Measurements from ENCODE around the gene CEP350.

Gene CEP350, protein sequence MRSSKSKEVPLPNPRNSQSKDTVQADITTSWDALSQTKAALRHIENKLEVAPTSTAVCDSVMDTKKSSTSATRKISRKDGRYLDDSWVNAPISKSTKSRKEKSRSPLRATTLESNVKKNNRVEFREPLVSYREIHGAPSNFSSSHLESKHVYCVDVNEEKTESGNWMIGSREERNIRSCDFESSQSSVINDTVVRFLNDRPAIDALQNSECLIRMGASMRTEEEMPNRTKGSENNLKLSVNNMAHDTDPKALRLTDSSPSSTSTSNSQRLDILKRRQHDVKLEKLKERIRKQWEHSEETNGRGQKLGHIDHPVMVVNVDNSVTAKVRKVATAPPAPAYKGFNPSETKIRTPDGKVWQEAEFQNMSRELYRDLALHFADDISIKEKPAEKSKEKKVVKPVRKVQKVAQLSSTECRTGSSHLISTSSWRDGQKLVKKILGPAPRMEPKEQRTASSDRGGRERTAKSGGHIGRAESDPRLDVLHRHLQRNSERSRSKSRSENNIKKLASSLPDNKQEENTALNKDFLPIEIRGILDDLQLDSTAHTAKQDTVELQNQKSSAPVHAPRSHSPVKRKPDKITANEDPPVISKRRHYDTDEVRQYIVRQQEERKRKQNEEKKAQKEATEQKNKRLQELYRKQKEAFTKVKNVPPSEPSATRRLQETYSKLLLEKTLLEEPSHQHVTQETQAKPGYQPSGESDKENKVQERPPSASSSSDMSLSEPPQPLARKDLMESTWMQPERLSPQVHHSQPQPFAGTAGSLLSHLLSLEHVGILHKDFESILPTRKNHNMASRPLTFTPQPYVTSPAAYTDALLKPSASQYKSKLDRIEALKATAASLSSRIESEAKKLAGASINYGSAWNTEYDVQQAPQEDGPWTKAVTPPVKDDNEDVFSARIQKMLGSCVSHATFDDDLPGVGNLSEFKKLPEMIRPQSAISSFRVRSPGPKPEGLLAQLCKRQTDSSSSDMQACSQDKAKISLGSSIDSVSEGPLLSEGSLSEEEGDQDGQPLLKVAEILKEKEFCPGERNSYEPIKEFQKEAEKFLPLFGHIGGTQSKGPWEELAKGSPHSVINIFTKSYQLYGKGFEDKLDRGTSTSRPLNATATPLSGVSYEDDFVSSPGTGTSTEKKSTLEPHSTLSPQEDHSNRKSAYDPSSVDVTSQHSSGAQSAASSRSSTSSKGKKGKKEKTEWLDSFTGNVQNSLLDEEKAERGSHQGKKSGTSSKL (N-terminal part only)

GRCh38 chr1:179954493-179955286 is at the start of gene CEP350:
TSS of gene CEP350 (plus strand) at chr1:179954810. CDS start at chr1:179986182, 31,372 bp downstream.
- no peaks in the 10 kb centered on the region for H3K9me3 Mint-ChIP-seq
- H3K4me1 Mint-ChIP-seq (ENCODE audit: low read depth) = peaks cover 35% of the 10 kb centered on the region
- peak within 1 kb of the TSS; percentile 98 for H3K27ac Mint-ChIP-seq
- no peaks in the 10 kb centered on the region for H3K36me3 Mint-ChIP-seq (ENCODE audit: low read depth)
- H3K4me3 Mint-ChIP-seq = peak within 1 kb of the TSS; percentile 89
- H3K27me3 Mint-ChIP-seq (ENCODE audit: low read depth) = no peaks in the 10 kb centered on the region

- H3K27me3 Mint-ChIP-seq (ENCODE audit: low read depth) = no peaks in the 10 kb centered on the region
- peaks cover 23% of the 10 kb centered on the region for H3K36me3 Mint-ChIP-seq (ENCODE audit: low read depth)
Observed at GRCh38 chr1:179910934-179911333, 43.7 kb upstream of the CEP350 start.

GRCh38 chr1:179911812-179912211 is 42.8 kb upstream of the CEP350 start:
- Mint-ChIP-seq H3K27me3 (ENCODE audit: low read depth) (no peaks in the 10 kb centered on the region), H3K9me3 (no peaks in the 10 kb centered on the region), H3K4me1 (ENCODE audit: low read depth) (peaks cover 3% of the 10 kb centered on the region), H3K36me3 (ENCODE audit: low read depth) (peaks cover 20% of the 10 kb centered on the region), H3K4me3 (no peak overlapping the region), H3K27ac (no peak overlapping the region)

More at GRCh38 chr1:179910934-179911333, 43.7 kb upstream of the CEP350 start:
- H3K4me1 Mint-ChIP-seq (ENCODE audit: low read depth) = peaks cover 3% of the 10 kb centered on the region
- no peak overlapping the region for H3K4me3 Mint-ChIP-seq
- no peaks in the 10 kb centered on the region for H3K9me3 Mint-ChIP-seq
- H3K27ac Mint-ChIP-seq = no peak overlapping the region

- peaks cover 45% of the 10 kb centered on the region for H3K36me3 Mint-ChIP-seq (ENCODE audit: low read depth)
- H3K27ac Mint-ChIP-seq = no peak overlapping the region
- no peaks in the 10 kb centered on the region for H3K27me3 Mint-ChIP-seq (ENCODE audit: low read depth)
- no peak overlapping the region for H3K4me3 Mint-ChIP-seq
- H3K9me3 Mint-ChIP-seq = no peaks in the 10 kb centered on the region
- peaks cover 6% of the 10 kb centered on the region for H3K4me1 Mint-ChIP-seq (ENCODE audit: low read depth)
Observed at GRCh38 chr1:179917601-179918429, 36.8 kb upstream of the CEP350 start.

GRCh38 chr1:179921472-179921871 is 33.1 kb upstream of the CEP350 start:
- H3K4me1 Mint-ChIP-seq (ENCODE audit: low read depth) = peaks cover 8% of the 10 kb centered on the region
- no peaks in the 10 kb centered on the region for H3K9me3 Mint-ChIP-seq
- no peak overlapping the region for H3K4me3 Mint-ChIP-seq
- no peak overlapping the region for H3K27ac Mint-ChIP-seq
- H3K27me3 Mint-ChIP-seq (ENCODE audit: low read depth) = no peaks in the 10 kb centered on the region
- H3K36me3 Mint-ChIP-seq (ENCODE audit: low read depth) = peaks cover 40% of the 10 kb centered on the region

DNA sequence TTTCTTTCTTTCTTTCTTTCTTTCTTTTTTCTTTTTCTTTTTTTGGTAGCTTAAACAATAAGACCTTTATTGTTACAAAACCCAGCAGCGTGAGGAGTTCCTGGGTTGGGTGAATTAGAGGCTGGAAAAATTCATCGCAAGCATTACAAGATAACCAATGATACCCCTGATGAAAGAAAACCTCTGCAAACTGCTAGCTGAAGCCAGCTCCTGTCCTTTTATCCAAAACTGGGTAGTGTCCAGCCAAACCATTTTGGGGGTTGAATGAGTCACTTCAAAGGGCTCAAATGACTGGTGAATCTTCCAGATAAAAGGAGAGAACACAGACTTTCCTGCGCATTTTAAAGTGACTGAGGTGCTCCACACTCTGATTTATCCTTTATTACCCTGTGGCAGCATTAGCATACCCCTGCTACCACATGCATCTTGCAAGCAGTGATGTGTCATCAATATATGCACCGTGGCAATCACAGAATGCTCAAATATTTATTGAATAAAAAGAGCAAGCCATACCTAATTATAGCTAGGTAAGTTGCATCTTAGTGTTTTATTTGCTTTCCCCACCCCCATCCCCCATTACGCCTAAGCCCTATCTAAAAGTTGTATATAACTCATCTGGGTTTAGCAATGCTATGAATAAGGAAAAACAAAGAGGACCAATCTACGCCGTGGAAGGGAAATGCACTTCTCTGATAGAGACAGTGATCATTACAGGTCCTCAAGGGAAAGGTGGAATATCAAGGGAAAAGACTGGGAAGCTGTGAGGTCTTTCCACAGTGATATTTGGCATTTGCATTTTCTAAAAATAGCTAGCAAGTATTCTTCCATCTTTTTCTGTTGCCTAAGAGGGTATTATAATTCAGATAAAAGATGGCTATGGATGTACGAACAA is 32.4 kb upstream of the CEP350 start:
- Mint-ChIP-seq H3K9me3 (no peaks in the 10 kb centered on the region), H3K4me1 (ENCODE audit: low read depth) (peaks cover 8% of the 10 kb centered on the region), H3K4me3 (no peak overlapping the region), H3K36me3 (ENCODE audit: low read depth) (peaks cover 40% of the 10 kb centered on the region), H3K27ac (no peak overlapping the region), H3K27me3 (ENCODE audit: low read depth) (no peaks in the 10 kb centered on the region)

DNA sequence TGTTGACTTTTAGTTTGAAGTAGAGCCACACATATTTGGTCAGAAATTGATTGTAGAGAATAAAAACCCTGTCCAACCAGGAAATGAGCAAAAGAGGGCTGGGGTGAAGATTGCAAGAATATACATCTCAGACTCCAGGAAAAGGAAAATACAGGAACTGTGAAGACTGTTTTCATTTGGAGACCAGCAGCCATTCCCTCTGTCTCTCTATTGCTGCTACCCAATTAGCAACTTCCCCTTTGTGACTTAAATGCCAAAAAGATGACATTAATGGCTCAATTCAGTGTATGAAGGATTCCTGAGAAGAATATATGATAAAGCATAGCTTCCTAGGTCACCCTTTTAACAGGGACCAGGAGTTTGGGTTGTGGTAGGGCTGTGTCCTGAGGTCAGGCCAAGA is 31.6 kb upstream of the CEP350 start:
- Mint-ChIP-seq H3K4me1 (ENCODE audit: low read depth) (peaks cover 6% of the 10 kb centered on the region), H3K27ac (no peak overlapping the region), H3K9me3 (no peaks in the 10 kb centered on the region), H3K4me3 (no peak overlapping the region), H3K27me3 (ENCODE audit: low read depth) (no peaks in the 10 kb centered on the region), H3K36me3 (ENCODE audit: low read depth) (peaks cover 32% of the 10 kb centered on the region)

- no peak overlapping the region for H3K27ac Mint-ChIP-seq
- no peak overlapping the region for H3K4me3 Mint-ChIP-seq
- H3K36me3 Mint-ChIP-seq (ENCODE audit: low read depth) = peaks cover 23% of the 10 kb centered on the region
- H3K27me3 Mint-ChIP-seq (ENCODE audit: low read depth) = no peaks in the 10 kb centered on the region
- no peaks in the 10 kb centered on the region for H3K9me3 Mint-ChIP-seq
- H3K4me1 Mint-ChIP-seq (ENCODE audit: low read depth) = peaks cover 4% of the 10 kb centered on the region
Observed at GRCh38 chr1:179924268-179924667, 30.3 kb upstream of the CEP350 start.

DNA sequence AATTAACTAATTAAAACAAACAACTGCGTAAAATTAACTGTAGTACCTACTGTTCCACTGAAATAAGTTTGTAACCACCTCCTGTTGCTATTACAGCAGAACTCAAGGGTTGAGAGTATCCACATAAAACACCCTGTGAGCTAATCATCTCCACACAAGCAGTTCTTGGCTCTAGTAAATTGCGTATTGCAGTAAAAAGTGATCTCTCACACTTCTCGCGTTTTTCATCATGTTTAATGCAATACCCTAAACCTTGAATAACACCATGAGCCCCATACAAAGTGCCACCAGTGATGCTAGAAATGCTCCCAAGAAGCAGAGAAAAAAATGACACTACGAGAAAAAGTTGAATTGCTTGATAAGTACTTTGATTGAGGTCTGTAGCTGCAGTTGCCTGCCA is 29.3 kb upstream of the CEP350 start:
- peaks cover 16% of the 10 kb centered on the region for H3K36me3 Mint-ChIP-seq (ENCODE audit: low read depth)
- H3K27ac Mint-ChIP-seq = no peak overlapping the region
- H3K4me3 Mint-ChIP-seq = no peak overlapping the region
- H3K4me1 Mint-ChIP-seq (ENCODE audit: low read depth) = peaks cover 4% of the 10 kb centered on the region
- peaks cover 3% of the 10 kb centered on the region for H3K27me3 Mint-ChIP-seq (ENCODE audit: low read depth)
- H3K9me3 Mint-ChIP-seq = no peaks in the 10 kb centered on the region

DNA sequence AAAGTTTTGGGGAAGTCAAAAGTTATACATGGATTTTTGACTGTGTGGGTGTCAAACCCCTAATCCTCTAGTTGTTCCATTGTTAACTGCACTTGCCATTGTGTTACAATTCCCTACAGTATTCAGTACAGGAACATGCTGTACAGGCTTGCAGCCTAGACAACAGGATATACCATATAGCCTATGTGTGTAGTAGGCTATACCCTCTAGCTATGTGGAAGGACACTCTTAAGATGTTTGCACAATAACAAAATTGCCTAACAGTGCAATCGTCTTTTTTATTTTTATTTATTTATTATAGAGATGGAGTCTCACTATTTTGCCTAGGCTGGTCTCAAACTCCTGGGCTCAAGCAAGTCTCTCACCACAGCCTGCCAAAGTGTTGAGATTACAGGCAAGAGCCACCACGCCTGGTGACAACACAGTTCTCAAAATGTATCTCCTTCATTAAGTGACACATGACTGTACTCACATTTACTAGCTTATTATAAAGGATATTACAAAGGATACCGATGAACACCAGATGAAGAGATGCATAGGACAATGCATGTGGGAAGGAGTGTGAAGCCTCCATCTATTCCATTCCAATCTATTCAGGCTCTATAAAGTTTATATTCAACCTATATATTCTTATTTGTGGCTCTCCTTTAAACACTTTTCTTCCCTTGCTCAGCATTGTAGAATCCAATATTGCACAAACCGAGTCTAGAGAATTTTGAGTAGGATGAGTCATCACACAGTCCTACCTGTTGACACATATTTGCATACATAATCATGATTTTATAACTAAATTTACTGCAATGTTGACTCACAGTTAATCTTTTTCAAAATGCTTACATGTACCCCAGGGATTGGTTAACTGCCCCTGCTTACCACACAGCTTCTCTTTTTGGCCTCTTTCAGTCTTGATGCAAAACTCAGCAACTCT is 28.4 kb upstream of the CEP350 start:
- H3K4me1 Mint-ChIP-seq (ENCODE audit: low read depth) = peaks cover 4% of the 10 kb centered on the region
- H3K27ac Mint-ChIP-seq = no peak overlapping the region
- peaks cover 13% of the 10 kb centered on the region for H3K36me3 Mint-ChIP-seq (ENCODE audit: low read depth)
- H3K27me3 Mint-ChIP-seq (ENCODE audit: low read depth) = peaks cover 5% of the 10 kb centered on the region
- H3K4me3 Mint-ChIP-seq = no peak overlapping the region
- no peaks in the 10 kb centered on the region for H3K9me3 Mint-ChIP-seq

DNA sequence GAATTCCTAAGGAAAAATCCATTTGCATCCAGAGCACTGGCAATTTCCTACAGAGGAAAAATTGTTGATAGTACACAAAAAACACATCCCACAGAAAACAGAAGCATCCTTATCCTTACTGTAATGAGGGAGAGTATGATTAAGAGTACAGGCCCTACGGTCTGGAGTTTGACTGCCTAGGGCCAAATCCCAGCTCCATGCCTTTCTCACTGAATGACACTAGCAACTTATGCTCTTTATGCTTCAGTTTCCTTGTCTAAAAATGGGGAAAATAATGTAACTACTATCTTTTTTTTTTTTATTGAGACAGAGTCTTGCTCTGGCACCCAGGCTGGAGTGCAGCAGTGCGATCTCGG is 27.8 kb upstream of the CEP350 start:
- H3K36me3 Mint-ChIP-seq (ENCODE audit: low read depth) = peaks cover 10% of the 10 kb centered on the region
- peaks cover 5% of the 10 kb centered on the region for H3K27me3 Mint-ChIP-seq (ENCODE audit: low read depth)
- no peak overlapping the region for H3K4me3 Mint-ChIP-seq
- peaks cover 4% of the 10 kb centered on the region for H3K4me1 Mint-ChIP-seq (ENCODE audit: low read depth)
- no peaks in the 10 kb centered on the region for H3K9me3 Mint-ChIP-seq
- H3K27ac Mint-ChIP-seq = no peak overlapping the region
